ENCODE data around the gene GCFC2. TPM values are rescaled to one million over a fixed set of nuclear protein-coding genes. Genes with fewer than 3 reads are reported as not detected.
"Not testable (repeated sequence)": the region's sequence is repeated elsewhere in the genome, so short reads cannot be mapped to it uniquely, and the experiment has no call there.

Gene GCFC2
- total RNA-seq, 1 experiment from 2014 or later: 28.9 TPM

GRCh38 chr2:75703589-75704287 lies 7.0 kb downstream of the GCFC2 start:
- Histone ChIP-seq H3K36me3 (peaks cover 58% of the 10 kb centered on the region), H3K9me3 (no peaks in the 10 kb centered on the region), H3K4me3 (no peak overlapping the region), H3K27me3 (no peaks in the 10 kb centered on the region)
- no peak for DNase-seq

DNA sequence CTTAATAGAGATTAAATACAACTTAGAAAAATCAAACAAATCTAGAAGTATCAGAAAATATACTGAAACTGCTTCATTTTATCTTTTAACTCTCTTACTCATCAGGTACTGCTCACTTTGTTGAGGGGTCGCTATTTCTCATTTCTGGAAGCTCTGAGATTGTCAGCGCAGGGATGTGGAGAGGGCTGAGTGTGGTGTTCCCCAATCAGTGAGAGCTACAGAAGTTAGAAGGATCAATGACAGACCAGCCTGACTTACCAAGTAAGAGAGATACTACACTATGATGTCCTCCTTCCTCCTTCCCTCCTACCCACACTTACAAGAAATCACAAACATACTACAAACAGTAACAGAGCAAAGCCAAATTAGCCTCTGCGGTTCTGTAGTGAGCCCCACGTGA lies 8.1 kb downstream of the GCFC2 start:
- H3K4me3 ChIP-seq: no peak overlapping the region
- peaks cover 62% of the 10 kb centered on the region for H3K36me3 ChIP-seq
- no peaks in the 10 kb centered on the region for H3K27me3 ChIP-seq
- DNase-seq: no peak
- no peaks in the 10 kb centered on the region for H3K9me3 ChIP-seq

- Histone ChIP-seq H3K9me3 (no peaks in the 10 kb centered on the region), H3K27me3 (no peaks in the 10 kb centered on the region), H3K36me3 (peaks cover 53% of the 10 kb centered on the region), H3K4me3 (no peak overlapping the region)
- DNase-seq: no peak
Measured at GRCh38 chr2:75698918-75699317, 11.8 kb downstream of the GCFC2 start.

DNA sequence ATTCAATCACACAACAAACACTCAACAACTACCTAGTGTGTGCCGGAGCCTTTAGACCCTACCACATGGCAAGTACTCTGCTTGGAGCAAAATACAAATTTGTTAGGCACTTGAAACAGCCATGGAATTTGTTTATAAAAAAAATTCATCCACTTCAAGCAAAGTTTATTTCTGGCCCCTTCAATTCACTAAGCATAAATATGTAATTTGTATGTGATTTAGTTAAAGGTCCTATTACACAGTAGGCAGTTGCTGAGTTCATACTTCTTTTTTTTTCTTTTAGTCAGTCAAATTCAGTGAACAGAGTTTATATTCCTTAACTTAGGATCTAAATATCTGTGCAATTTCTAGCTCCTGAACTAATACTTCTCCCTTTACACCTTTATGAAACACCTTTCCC lies 22.5 kb downstream of the GCFC2 start:
- H3K36me3 ChIP-seq: peaks cover 53% of the 10 kb centered on the region
- DNase-seq: no peak
- H3K27me3 ChIP-seq: no peaks in the 10 kb centered on the region
- no peak overlapping the region for H3K4me3 ChIP-seq
- no peaks in the 10 kb centered on the region for H3K9me3 ChIP-seq

DNA sequence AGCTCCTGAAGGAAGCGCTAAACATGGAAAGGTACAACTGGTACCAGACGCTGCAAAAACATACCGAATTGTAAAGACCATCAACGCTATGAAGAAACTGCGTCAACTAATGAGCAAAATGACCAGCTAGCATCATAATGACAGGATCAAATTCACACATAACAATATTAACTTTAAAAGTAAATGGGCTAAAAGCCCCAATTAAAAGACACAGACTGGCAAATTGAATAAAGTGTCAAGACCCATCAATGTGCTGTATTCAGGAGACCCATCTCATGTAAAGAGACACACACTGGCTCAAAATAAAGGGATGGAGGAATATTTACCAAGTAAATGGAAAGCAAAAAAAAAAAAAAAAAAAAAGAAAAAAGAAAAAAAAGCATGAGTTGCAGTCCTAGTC lies 27.3 kb downstream of the GCFC2 start:
- H3K36me3 ChIP-seq: peaks cover 24% of the 10 kb centered on the region
- DNase-seq, H3K27me3 ChIP-seq, H3K4me3 ChIP-seq, H3K9me3 ChIP-seq: not testable (repeated sequence)

GRCh38 chr2:75680402-75680801 lies 30.3 kb downstream of the GCFC2 start:
- no peak overlapping the region for H3K4me3 ChIP-seq
- peaks cover 20% of the 10 kb centered on the region for H3K36me3 ChIP-seq
- no peaks in the 10 kb centered on the region for H3K27me3 ChIP-seq
- no peaks in the 10 kb centered on the region for H3K9me3 ChIP-seq
- DNase-seq: no peak

GRCh38 chr2:75679556-75679955 lies 31.2 kb downstream of the GCFC2 start:
- Histone ChIP-seq H3K4me3 (no peak overlapping the region), H3K27me3 (no peaks in the 10 kb centered on the region), H3K36me3 (peaks cover 14% of the 10 kb centered on the region), H3K9me3 (no peaks in the 10 kb centered on the region)
- DNase-seq: no peak

DNA sequence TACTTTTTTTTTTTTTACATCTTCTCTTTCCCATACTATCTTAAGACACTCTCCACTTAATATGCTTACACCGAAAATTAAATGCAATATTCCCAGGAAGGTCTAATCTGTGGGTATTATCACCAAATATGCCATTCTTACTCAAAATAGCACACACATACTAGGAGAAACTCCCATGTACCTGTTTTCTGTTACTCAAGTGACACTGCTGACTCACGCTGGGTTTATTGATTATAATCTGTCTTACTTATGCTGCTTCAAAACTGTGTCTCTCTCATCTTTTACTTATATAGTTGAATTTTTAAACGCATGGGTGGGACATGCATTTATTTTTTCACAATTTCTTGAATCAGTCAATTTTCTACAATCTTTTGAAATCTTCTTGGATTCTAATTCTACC lies 34.3 kb downstream of the GCFC2 start:
- no peak for DNase-seq
- no peaks in the 10 kb centered on the region for H3K27me3 ChIP-seq
- H3K9me3 ChIP-seq: no peaks in the 10 kb centered on the region
- no peak overlapping the region for H3K4me3 ChIP-seq
- peaks cover 18% of the 10 kb centered on the region for H3K36me3 ChIP-seq

- no peak overlapping the region for H3K4me3 ChIP-seq
- H3K9me3 ChIP-seq: no peaks in the 10 kb centered on the region
- no peaks in the 10 kb centered on the region for H3K27me3 ChIP-seq
- no peak for DNase-seq
- H3K36me3 ChIP-seq: peaks cover 24% of the 10 kb centered on the region
Measured at GRCh38 chr2:75675908-75676307, 34.8 kb downstream of the GCFC2 start.

- H3K9me3 ChIP-seq, DNase-seq, H3K27me3 ChIP-seq, H3K4me3 ChIP-seq: not testable (repeated sequence)
- peaks cover 29% of the 10 kb centered on the region for H3K36me3 ChIP-seq
Measured at GRCh38 chr2:75675423-75675822, 35.3 kb downstream of the GCFC2 start.

- Histone ChIP-seq H3K4me3 (no peak overlapping the region), H3K9me3 (no peaks in the 10 kb centered on the region), H3K27me3 (no peaks in the 10 kb centered on the region), H3K36me3 (peaks cover 44% of the 10 kb centered on the region)
- no peak for DNase-seq
Measured at GRCh38 chr2:75667884-75668283, 42.8 kb downstream of the GCFC2 start.

DNA sequence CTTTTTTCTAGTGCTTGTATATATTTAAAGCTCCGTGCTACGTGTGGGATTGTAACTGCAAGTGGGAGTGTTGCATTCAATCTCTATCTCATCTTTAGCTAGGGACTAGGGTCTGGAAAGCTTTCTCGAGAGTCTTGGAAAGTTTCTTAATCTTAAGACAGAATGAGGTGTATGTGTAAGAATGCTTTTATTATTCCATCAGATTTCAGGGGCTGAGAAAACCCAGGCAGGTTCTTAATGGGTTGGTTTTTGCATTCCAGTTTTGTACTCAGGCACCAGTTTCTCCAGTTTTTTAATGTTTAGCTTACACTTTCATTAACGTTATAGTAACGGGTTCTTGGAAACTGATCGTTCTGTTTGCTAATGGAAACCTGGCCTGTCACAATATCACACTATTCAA lies 43.8 kb downstream of the GCFC2 start:
- no peak overlapping the region for H3K4me3 ChIP-seq
- no peak for DNase-seq
- no peaks in the 10 kb centered on the region for H3K9me3 ChIP-seq
- no peaks in the 10 kb centered on the region for H3K27me3 ChIP-seq
- H3K36me3 ChIP-seq: peaks cover 45% of the 10 kb centered on the region

- Histone ChIP-seq H3K9me3 (peaks cover 10% of the 10 kb centered on the region), H3K36me3 (peaks cover 89% of the 10 kb centered on the region), H3K27me3 (no peaks in the 10 kb centered on the region), H3K4me3 (no peak overlapping the region)
- DNase-seq: no peak
Measured at GRCh38 chr2:75657798-75658197, 52.9 kb downstream of the GCFC2 start.

DNA sequence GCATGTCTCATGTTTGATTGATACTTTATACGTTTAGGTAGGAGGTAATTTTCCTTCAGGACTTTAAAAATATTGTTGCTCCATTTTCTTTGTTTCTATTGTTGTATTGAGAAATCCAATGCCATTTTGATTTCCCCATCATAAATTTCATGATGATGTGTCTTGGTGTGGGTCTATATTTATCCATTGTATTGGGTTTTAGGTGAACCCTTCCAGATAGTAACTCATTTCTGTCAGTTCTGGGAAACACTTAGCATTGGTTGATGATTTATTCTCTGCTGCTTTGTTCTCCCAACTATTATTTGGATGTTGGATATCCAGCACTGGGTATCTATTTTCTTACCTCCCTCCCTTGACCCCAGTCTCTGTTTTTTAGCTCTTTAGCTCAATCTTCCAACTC lies 54.2 kb downstream of the GCFC2 start:
- no peaks in the 10 kb centered on the region for H3K27me3 ChIP-seq
- no peak overlapping the region for H3K4me3 ChIP-seq
- peaks cover 10% of the 10 kb centered on the region for H3K9me3 ChIP-seq
- no peak for DNase-seq
- peaks cover 91% of the 10 kb centered on the region for H3K36me3 ChIP-seq

- Histone ChIP-seq H3K36me3 (peaks cover 90% of the 10 kb centered on the region), H3K4me3 (no peak overlapping the region), H3K9me3 (peaks cover 10% of the 10 kb centered on the region), H3K27me3 (no peaks in the 10 kb centered on the region)
- no peak for DNase-seq
Measured at GRCh38 chr2:75655861-75656260, 54.9 kb downstream of the GCFC2 start.

GRCh38 chr2:75654012-75654411 lies 56.7 kb downstream of the GCFC2 start:
- H3K36me3 ChIP-seq: peaks cover 86% of the 10 kb centered on the region
- H3K4me3 ChIP-seq: no peak overlapping the region
- no peaks in the 10 kb centered on the region for H3K27me3 ChIP-seq
- DNase-seq: no peak
- peaks cover 7% of the 10 kb centered on the region for H3K9me3 ChIP-seq

GRCh38 chr2:75647771-75648170 lies 62.9 kb downstream of the GCFC2 start:
- H3K4me3 ChIP-seq: peak overlapping the region; percentile 92
- DNase-seq: no peak
- no peaks in the 10 kb centered on the region for H3K9me3 ChIP-seq

GRCh38 chr2:75646583-75647425 lies 63.9 kb downstream of the GCFC2 start, which contains the start of gene MRPL19:
MRPL19 (plus strand) TSS chr2:75646783; CDS start chr2:75646808, 25 bp downstream.
- DNase-seq: peak; percentile 89
- Histone ChIP-seq H3K9me3 (no peaks in the 10 kb centered on the region), H3K27me3 (no peaks in the 10 kb centered on the region), H3K4me3 (peak within 1 kb of the TSS; percentile 92), H3K36me3 (peaks cover 27% of the 10 kb centered on the region)

More at GRCh38 chr2:75647771-75648170, 62.9 kb downstream of the GCFC2 start:
- no peaks in the 10 kb centered on the region for H3K27me3 ChIP-seq
- peaks cover 37% of the 10 kb centered on the region for H3K36me3 ChIP-seq
